BJ (cell line): ENCODE data around the gene FRAT1. TPM values are rescaled to one million over a fixed set of nuclear protein-coding genes. Genes with fewer than 3 reads are reported as not detected.

Experiments used
- CTCF ChIA-PET: fragments of 350-600 bp; formaldehyde crosslinking; extraction: SDS; loops from one replicate; lab custom pipeline; 2021; ENCODE audit warnings: antibody characterized with exemption, inconsistent platforms; lab: Yijun Ruan, JAX
- POLR2A ChIA-PET: fragments of 300-600 bp; sonication (Branson Sonifier 250); formaldehyde crosslinking; extraction: SDS; loops from one replicate; lab custom pipeline; 2021; ENCODE audit warnings: antibody characterized with exemption; lab: Charles Lee
- DNase-seq: peaks from one replicate; pipeline ENCODE4 v3.0.0-alpha.2; 2011; ENCODE audit warnings: low read depth
- H3K27me3 ChIP-seq: 2 replicates; pipeline ENCODE4 v1.6.0; 2011; ENCODE audit warnings: low read length; ENCODE audit not compliant: control insufficient read depth, insufficient read depth
- H3K36me3 ChIP-seq: 2 replicates; pipeline ENCODE4 v1.5.1; 2011; ENCODE audit warnings: low read length; ENCODE audit not compliant: control insufficient read depth, insufficient read depth
- H3K4me3 ChIP-seq: 2 replicates; pipeline ENCODE4 v1.5.1; 2011; ENCODE audit warnings: low read depth, mild to moderate bottlenecking, control low read depth, low read length
- CTCF ChIP-seq: IDR thresholded peaks from 2 replicates; pipeline ENCODE4 v1.5.1; 2011; ENCODE audit warnings: low read depth, mild to moderate bottlenecking, control low read depth, inconsistent platforms, low read length, moderate library complexity; ENCODE audit not compliant: insufficient read depth
- polyA plus RNA-seq: library from polyadenylated mRNA; depleted of rRNA; stranded (reverse); fragments of >200 nt; gene quantifications from 2 replicates; pipeline ENCODE4 v1.2.3, GENCODE V29; 2011

Gene FRAT1
- polyA plus RNA-seq, 1 experiment = 1.2 TPM

GRCh38 chr10:97291357-97292096, 27.5 kb upstream of the FRAT1 start:
- no peaks in the 10 kb centered on the region for H3K27me3 ChIP-seq
- DNase-seq = no peak
- CTCF ChIA-PET = interaction anchor here (0.7 to 1.8 kb wide), 3 partner anchors 13 to 962 kb away, joined by 3 to 5 read pairs (median 3); no protein-coding TSS in a partner anchor
- H3K4me3 ChIP-seq = peak overlapping the region; percentile 66
- no peak for TF ChIP-seq CTCF
- no peaks in the 10 kb centered on the region for H3K36me3 ChIP-seq
- POLR2A ChIA-PET = no interaction called here

- ChIA-PET POLR2A (no interaction called here), CTCF (interaction anchor here (0.7 to 1.8 kb wide), 3 partner anchors 42 to 961 kb away, joined by 3 to 5 read pairs (median 3); no protein-coding TSS in a partner anchor)
- H3K27me3 ChIP-seq = no peaks in the 10 kb centered on the region
- no peaks in the 10 kb centered on the region for H3K36me3 ChIP-seq
- peak within 1 kb of the TSS; percentile 66 for H3K4me3 ChIP-seq
- DNase-seq = peak; percentile 97
- peak; percentile 24 for TF ChIP-seq CTCF
Measured at GRCh38 chr10:97292097-97292861, 26.8 kb upstream of the FRAT1 start, which contains the start of gene ARHGAP19. TSS of gene ARHGAP19 (minus strand) at chr10:97292637. CDS start at chr10:97292627, 10 bp downstream.

GRCh38 chr10:97292862-97293198, 26.2 kb upstream of the FRAT1 start:
- Histone ChIP-seq H3K4me3 (no peak overlapping the region), H3K36me3 (no peaks in the 10 kb centered on the region), H3K27me3 (no peaks in the 10 kb centered on the region)
- no peak for DNase-seq
- no peak for TF ChIP-seq CTCF
- ChIA-PET POLR2A (no interaction called here), CTCF (interaction anchor here (0.9 kb wide), 1 partner anchor 202 kb away, joined by 3 read pairs; no protein-coding TSS in a partner anchor)

- POLR2A ChIA-PET = no interaction called here
- H3K36me3 ChIP-seq = no peaks in the 10 kb centered on the region
- no peaks in the 10 kb centered on the region for H3K27me3 ChIP-seq
- CTCF ChIA-PET = interaction anchor here (1.1 kb wide), 1 partner anchor 35 kb away, joined by 3 read pairs; no protein-coding TSS in a partner anchor
- no peak overlapping the region for H3K4me3 ChIP-seq
- TF ChIP-seq CTCF = no peak
- DNase-seq = no peak
Measured at GRCh38 chr10:97297556-97298222, 21.4 kb upstream of the FRAT1 start.
